ENCODE measurements around the gene CLIP2.
"Not testable (repeated sequence)": the region's sequence is repeated elsewhere in the genome, so short reads cannot be mapped to it uniquely, and the experiment has no call there.

CLIP2 gene

DNA sequence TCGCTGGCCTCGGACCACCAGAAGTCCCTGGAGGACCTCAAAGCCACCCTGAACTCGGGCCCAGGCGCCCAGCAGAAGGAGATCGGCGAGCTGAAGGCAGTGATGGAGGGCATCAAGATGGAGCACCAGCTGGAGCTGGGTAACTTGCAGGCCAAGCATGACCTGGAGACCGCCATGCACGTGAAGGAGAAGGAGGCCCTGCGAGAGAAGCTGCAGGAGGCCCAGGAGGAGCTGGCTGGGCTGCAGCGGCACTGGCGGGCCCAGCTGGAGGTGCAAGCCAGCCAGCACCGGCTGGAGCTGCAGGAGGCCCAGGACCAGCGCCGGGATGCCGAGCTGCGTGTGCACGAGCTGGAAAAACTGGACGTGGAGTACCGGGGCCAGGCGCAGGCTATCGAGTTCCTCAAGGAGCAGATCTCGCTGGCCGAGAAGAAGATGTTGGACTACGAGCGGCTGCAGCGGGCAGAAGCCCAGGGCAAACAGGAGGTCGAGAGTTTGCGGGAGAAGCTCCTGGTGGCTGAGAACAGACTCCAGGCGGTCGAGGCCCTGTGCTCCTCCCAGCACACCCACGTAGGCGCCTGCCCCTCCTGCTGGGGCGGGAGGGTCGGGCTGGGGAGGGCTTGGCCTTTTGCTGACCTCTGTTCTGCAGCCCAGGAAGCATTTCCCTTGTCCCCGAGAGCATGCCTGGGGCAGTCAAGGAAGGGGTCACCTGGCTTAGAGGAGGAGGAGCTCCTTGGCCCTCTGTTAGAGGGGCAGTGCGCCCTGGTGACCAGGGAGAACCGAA lies 87.2 kb downstream of the CLIP2 start:
- no peak for DNase-seq

DNA sequence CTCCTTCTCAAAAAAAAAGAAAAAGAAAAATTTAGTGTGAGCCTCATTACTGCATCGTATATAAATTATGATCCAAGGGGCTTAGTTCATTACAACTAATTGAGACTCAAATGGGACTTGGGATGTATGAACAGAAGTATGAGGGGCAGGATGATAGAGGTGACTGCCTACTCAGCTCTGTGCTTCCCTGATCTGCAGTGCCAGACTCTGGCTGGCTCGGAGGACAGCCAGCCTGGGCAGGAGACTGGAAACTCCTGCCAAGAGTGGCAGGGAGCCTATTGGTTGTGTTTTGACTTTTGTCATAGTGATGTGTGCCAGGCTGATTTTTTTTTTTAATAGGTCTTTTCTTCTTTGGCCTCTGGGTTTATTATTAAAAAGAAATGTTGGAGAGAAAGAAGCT lies 90.7 kb downstream of the CLIP2 start:
- DNase-seq = no peak

DNA sequence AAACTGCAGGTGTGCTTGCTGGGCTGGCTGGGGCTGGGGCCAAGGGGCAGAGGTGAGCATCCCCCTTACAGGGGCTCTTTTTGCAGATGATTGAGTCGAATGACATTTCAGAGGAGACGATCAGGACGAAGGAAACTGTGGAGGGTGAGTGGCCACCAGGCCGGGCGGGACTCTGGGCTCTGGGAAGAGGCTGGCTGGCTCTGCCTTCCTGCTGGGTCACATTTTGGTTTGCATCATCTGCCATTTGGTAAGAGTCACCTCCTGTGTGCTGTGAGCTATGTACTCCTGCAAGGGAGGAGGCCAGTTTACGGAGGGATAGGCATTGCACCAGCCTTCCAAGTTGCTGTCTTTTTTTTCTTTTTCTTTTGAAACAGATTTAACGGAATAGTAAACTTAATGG lies 91.5 kb downstream of the CLIP2 start:
- no peak for DNase-seq

DNA sequence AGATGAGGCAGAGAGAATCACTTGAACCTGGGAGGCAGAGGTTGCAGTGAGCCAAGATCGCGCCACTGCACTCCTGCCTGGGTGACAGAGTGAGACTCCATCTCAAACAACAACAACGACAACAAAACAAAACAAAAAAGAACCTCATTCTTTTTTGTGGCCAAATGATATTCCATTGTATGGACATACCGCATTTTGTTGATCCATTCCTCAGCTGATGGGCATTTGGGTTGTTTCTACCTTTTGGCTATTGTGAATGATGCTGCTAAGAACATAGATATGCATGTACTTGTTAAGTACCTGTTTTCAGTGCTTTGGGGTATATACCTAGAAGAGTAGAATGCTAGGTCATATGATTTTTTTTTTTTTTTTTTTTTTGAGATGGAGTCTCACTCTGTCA lies 94.9 kb downstream of the CLIP2 start:
- not testable (repeated sequence) for DNase-seq

DNA sequence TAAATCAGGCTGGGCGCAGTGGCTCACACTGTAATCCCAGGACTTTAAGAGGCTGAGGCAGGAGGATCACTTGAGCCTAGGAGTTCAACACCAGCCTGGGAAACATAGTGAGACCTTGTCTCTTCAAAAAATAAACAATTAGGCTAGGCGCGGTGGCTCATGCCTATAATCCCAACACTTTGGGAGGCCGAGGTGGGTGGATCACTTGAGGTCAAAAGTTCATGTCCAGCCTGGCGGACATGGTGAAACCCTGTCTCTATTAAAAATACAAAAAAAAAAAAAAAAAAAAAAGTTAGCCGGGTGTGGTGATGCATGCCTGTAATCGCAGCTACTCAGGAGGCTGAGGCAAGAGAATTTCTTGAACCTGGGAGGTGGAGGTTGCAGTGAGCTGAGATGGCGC lies 95.6 kb downstream of the CLIP2 start:
- not testable (repeated sequence) for DNase-seq

DNA sequence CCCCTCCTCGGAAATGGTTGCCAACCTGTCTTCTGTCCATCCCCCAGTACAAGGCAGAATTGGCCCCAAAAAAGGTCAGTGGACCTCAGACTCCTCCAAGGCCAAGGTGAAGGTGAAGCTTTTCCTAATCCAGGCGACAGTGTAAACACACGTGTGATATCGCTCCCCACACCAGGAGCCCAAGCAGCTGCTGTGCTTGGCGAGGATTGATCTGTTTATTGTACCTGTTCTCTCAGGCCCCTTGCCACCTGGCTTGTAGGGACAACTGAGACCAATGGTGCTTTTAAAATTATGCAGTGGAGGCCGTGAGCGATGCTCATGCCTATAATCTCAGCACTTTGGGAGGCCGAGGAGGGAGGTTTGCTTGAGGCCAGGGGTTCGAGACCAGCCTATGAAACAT lies 98.4 kb downstream of the CLIP2 start:
- no peak for DNase-seq

DNA sequence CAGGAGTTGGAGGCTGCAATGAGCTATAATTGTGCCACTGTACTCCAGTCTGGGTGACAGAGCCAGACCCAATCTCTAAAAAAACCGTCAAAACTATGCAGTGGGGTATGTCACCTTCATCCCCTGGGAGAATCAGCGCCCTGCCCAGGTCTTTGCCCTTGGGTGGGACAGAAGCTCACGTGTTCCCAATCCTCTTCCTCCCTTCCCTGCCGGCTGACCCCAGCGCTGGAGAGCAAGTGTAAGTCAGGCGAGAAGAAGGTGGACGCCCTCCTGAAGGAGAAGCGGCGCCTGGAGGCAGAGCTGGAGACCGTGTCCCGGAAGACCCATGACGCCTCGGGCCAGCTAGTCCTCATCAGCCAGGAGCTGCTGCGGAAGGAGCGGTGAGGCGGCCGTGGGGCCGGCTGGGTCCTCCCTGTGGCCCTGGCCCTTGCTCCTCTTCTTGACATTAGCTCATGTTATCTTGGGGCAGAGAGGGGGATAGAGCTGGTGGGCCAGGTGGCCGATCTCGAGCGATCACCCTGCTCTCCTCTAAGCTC lies 99.7 kb downstream of the CLIP2 start:
- DNase-seq = no peak

DNA sequence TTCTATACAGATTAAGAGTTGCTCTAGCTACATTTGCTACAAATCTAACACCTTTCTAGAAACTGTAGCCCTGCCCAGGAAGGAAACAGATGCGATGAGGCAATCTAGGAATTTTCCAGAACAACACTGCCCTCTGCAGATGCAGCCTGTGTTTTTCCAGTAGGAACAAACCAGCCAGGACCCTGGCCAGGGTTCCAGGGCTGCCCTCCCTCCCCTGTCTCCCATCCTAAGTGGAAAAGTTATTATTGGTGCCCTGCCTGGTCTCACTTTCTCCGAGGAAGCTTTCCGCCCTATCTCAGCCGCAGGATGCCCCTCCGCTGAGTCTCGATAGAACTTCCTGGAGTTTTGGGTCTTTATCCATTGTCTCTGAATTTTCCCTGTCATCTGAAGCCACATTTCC lies 104.5 kb downstream of the CLIP2 start:
- DNase-seq = not testable (repeated sequence)

DNA sequence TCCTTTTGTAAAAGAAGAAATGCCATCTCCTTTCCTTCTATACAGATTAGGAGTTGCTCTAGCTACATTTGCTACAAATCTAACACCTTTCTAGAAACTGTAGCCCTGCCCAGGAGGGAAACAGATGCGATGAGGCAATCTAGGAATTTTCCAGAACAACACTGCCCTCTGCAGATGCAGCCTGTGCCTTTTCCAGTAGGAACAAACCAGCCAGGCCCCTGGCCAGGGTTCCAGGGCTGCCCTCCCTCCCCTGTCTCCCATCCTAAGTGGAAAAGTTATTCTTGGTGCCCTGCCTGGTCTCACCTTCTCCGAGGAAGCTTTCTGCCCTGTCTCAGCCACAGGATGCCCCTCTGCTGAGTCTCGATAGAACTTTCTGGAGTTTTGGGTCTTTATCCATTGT lies 105.4 kb downstream of the CLIP2 start:
- DNase-seq = not testable (repeated sequence)

DNA sequence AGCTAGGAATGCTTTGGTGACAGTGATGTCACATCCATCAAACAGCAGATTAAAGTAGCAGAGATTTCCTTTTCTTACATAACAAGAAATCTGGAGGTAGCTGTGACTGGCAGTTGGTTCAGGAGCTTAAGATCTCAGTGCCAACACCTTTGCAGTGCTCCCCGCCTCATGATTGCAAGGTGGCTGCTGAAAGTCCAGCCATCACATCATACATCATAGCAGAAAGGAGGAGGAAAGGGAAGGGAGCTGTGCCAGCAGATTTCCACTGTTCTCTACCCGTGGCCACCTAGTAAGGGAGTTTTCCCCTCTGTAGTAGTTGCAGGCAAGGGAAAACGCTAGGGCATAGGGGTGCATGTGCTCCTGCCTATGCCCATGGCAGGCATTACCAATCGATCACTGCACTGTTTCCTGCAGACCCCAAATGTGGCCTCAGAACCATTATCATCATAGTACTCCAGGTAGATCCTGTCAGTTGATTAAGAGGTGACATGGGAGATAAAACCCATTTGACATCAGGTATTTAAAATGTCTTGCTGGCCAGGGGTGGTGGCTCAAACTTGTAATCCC lies 106.6 kb downstream of the CLIP2 start:
- DNase-seq = no peak

DNA sequence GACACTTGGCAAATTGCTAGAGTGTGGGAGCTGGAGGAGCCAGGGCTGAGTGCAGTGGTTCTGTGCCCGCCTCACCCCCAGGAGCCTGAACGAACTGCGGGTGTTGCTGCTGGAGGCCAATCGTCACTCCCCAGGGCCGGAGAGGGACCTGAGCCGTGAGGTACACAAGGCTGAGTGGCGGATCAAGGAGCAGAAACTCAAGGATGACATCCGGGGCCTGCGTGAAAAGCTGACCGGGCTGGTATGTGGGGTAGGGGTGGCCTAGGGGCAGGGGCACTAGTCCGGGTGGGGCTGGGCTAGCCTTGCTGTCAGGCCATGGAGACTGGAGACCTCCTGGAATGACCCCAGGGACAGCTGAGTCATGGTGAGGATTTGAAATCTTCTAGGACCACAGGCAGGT lies 107.8 kb downstream of the CLIP2 start:
- DNase-seq = no peak

DNA sequence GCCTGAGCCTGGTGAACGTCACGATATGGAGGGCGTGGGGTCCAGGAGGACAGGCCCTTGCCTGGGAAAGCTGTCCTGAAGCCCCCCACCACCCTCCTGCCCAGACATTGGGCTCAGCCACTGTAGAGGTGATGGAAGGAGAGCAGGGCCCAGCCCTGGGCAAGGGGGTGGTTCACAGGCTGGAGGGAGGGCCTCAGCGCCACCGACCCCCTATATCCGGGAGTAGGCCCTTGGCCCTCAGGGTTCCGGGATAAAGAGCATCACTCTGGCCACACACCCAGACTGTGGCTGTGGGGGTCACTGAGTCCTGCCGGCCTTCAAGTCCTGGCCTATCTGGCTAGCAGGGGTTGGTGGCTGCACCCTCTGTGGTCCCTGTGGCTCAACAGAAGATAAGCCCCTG lies 109.2 kb downstream of the CLIP2 start:
- no peak for DNase-seq

DNA sequence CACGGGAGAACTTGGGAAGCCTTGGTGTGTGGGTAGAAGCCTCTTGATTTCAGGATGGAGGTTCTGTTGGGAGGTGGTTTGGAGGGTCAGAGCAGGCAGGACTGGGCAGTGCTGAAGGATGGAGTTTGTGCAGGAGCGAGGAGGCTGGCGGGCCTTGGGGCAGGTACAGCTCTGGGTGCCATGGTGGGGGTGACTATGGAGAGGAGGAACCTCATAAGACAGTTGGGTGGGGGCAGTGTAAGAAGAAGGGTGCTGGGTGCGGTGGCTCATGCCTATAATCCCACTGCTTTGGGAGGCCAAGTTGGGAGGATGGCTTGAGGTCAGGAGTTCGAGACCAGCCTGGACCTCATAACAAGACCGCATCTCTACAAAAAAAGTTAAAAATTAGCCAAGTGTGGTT lies 109.8 kb downstream of the CLIP2 start:
- no peak for DNase-seq

DNA sequence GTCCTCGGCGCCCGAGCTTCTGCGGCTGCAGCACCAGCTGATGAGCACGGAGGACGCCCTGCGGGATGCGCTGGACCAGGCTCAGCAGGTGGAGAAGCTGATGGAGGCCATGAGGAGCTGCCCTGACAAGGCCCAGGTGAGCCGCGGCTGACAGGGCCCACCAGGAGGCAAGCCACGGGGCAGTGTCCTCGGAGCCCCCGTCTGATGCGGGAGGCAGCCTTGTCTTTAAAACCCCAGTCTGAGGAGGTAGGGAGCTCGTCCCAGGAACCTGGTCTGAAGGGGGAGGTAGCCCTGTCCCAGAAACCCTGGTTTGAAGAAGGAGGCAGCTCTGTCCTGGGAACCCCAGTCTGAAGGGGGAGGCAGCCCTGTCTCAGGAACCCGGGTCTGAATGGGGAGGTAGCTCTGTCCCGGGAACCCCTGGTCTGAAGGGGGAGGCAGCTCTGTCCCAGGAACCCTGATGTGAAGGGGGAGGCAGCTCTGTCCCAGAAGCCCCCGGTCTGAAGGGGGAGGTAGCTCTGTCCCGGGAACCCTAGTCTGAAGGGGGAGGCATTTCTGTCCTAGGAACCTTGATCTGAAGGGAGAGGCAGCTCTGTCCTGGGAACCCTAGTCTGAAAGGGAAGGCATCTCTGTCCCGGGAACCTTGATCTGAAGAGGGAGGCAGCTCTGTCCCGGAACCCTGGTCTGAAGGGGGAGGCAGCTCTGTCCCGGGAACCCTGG lies 111.4 kb downstream of the CLIP2 start:
- no peak for DNase-seq

DNA sequence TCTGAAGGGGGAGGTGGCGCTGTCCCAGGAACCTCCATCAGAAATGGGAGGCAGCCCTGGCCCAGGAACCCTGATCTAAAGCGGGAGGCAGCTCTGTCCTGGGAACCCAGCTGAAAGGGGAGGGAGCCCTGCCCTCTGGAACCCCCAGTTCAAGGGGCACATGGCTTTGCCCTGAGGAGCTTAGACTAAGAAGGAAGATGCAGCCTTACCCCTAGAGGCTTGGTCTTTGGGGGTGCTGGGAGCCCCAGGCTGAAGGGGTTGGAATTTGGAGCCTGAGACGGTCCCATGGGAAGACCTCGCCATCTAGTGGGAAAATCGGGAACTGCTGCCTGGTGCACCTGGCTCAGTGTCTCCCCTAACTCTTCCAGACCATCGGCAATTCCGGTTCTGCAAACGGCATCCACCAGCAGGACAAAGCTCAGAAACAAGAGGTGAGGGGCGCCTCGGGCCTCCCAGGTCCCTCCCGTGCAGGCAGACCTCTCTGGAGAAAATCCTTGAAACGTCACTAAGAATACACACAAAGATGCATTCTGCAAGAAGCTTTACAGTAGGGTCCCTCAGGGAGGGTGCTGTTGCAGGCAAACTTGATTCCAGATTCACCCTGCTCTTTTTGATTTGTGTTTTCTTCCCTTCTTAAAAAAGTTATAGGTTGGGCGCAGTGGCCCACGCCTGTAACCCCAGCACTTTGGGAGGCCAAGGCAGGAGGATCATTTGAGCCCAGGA lies 112.1 kb downstream of the CLIP2 start:
- no peak for DNase-seq

DNA sequence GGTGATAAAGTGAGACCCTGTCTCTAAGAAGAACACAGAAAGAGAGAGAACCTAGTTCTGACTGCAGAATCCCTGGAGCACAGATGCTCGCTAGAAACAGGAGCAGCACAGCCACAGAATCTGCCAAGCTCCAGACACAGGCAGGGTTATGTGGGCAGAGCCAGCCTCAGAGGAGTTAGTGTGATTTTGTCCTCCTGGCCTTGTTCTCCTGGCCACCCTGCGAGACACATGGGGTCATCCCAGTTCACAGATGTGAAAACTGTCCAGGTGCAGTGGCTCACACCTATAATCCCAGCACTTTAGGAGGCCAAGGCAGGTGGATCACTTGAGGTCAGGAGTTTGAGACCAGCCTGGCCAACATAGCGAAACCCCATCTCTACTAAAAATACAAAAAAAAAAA lies 113.5 kb downstream of the CLIP2 start:
- not testable (repeated sequence) for DNase-seq

DNA sequence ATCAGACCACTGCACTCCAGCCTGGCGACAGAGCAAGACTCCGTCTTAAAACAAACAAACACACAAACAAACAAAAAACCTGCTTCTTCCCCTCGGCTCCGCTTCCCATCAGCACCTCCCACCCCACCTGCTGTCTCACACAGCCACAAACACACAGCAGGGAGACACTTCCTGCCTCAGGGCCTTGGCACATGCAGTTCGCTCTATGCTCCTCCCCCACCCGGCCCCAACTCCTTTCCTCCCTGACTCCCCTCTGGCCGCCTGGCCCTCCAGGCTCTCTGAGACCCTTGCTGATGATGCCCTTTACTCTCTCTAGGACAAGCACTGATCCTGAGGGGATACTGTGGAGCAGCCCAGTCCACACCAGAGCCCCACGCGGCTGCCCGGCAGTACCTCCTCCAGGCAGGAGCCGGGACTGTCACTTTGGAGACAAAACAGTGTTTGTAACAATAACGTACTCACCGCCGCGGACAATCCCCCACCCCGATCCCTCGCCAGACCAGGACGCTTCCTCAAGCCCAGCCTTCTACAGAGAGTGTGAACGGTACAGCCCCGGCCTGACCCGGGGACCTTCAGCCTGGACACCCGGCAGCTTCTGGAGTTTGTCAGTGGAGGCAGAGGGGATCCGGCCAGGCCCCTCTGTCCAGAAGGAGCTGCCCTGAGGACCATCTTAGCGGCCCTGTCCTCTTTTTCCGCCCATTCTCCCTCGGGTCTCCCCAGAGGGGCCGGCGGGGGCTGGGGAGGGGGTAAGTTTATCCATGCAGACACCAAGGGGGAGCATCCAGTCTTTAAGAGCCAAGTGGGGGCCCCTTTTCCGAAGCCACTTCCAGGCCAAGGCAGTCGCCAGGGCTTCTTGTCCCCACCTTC lies 114.5 kb downstream of the CLIP2 start:
- DNase-seq = no peak

DNA sequence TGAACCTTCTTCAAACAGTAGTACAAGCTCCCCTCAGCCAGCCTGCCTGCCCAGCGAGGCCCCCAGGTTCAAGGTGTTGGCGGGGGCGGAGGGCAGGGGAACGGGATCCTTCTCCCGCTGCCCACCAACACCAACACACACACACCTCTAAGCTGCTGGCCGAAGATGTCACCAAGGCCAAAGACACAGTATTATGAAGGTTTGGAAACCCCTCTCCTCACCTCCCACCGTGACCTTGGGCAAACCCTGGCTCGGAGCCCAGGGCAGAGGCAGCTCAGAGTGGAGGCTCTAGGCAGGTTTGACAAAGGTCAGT lies 115.1 kb downstream of the CLIP2 start:
- DNase-seq = no peak

DNA sequence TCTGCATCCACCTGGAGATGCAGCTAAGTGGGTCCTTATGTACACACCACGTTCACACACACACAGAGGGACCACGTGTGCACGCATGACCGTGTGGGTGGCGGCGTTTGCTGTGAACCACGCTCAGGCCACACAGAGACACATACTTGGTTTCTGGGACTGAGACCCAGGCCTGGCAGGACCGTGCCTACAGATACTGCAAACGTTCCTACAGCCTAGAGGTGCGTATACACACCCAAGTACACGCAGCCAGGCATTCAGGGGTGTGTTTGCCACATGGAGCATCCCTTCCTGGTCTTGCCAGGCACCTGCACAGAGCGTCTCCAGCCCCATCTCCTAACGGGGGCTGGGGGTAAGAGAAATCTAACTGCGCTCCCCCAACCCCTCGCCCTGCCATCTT lies 115.5 kb downstream of the CLIP2 start:
- no peak for DNase-seq

DNA sequence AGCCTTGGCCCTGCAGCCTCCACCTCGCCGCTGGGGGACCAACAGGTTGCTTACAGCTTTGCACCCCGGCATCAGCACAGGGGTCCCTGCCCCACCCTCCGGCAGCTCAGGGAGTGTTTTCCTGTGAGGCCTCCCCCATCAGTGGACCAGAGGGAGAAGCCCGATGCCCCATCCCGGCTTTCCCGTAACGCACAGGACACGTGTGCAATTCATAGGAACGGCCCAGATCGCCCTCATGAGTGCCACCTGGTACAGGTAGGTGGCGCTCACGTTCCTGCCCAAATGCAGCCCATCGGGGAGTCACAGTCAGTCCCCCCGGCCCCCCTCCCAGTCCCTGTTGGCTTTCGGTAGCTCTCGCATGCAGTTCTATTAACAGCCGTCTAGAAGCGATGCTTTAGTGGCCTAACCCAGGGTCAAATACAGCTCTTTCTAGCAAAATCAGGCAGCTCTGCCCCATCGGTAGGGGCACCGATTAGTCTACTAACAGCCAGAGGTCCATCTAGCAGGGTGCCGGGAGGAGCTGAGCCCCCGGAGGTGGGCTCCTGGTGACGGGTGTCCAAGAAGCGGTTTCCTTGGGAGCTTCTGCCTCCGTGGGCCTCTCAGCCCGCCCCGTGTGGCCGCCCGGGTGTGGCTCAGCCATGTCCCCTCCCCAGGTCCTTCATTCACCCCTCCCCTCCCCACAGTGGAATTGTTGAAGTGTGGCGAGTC lies 116.1 kb downstream of the CLIP2 start:
- DNase-seq = no peak

DNA sequence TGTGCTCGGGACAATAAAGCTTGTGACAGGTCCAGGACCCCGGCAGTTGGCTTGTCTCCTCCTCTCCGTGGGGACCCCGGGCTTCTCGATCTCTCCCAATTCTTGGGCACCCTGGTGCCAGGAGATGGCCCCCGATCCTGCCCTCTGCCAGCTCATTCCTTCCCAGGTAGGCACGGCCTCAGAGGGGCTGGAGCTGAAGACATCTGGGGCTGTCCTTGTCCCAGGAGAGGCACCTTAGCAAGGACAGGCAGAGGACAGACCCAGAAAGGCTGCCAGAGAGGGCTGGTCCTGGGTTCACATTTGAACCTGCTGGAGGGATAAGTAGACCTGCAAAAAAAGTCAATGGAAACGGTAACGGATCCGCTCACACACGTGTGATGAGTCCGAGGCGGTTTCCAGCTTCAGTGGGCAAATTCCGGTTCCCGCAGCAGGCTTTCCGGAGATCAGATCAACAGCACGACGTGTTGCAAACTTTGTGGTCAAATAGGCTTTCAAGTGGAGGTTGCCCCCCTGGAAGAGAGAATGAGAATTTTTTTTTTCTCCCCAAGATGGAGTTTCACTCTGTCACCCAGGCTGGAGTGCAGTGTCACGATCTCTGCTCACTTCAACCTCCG lies 116.8 kb downstream of the CLIP2 start:
- DNase-seq = no peak

Measured in NCI-H1417 treated with DMSO at 0.1 percent for 48 hours (cell line).